Measurements from ENCODE around the gene ICAM4. TPM values are rescaled to one million over a fixed set of nuclear protein-coding genes. Genes with fewer than 3 reads are reported as not detected.

Gene ICAM4
- total and polyA plus RNA-seq, 2 experiments from 2014 or later: 1.1 to 1.3 TPM

DNA sequence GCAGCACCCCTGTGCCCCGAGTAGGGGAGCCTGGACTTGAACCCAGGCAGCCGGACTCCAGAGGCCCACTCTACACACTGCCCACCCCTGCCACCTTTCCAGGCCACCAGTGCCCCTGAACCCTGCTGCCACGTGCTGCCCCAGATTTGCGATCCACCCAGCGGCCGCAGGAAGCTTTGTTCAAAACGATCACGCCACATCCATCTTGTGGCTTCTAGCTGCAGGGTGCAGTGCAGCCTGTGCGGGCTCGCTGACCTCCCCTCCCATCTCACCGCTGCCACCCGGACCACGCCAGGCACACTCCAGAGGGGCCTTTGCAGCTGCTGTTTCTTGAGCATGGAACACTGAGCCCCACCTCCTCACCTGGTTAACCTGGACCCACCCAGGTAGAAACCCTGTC is 42.8 kb downstream of the ICAM4 start:
- Histone ChIP-seq H3K9ac (no peak overlapping the region), H2AFZ (no peak overlapping the region), H4K20me1 (ENCODE audit: insufficient read depth) (no peaks in the 10 kb centered on the region), H3K4me1 (ENCODE audit: insufficient read depth) (peaks cover 8% of the 10 kb centered on the region), H3K9me3 (ENCODE audit: low read depth) (no peaks in the 10 kb centered on the region), H3K9me2 (ENCODE audit: insufficient read depth) (no peaks in the 10 kb centered on the region), H3K4me2 (ENCODE audit: unreplicated experiment) (no peak overlapping the region), H3K79me2 (ENCODE audit: insufficient read depth) (peaks cover 82% of the 10 kb centered on the region), H3K36me3 (ENCODE audit: low read depth) (peaks cover 23% of the 10 kb centered on the region; the same call in 1 of the 2 replicates), H3K4me3 (no peak overlapping the region), H3F3A (ENCODE audit: insufficient read depth) (no peaks in the 10 kb centered on the region), H3K27me3 (replicated peaks; ENCODE audit: insufficient read depth) (no peaks in the 10 kb centered on the region), H3K27ac (no peak overlapping the region)
- TF ChIP-seq EZH2phosphoT487 (IDR thresholded peaks at IDR 0.05; ENCODE audit: insufficient read depth, low read depth) (no peak), EZH2 (IDR thresholded peaks at IDR 0.05; ENCODE audit: insufficient read depth, poor library complexity, severe bottlenecking) (no peak)
- in situ Hi-C loops (cut with MboI): no loop called here
- DNase-seq: no peak
- WGBS, 2 experiments (ENCODE audit: low coverage in 1 of 2, low lambda C conversion rate in 2 of 2, missing lambda C conversion rate in 2 of 2): 96% methylated on average over 11 to 13 of the region's 13 CpGs

- H3K4me1 ChIP-seq (ENCODE audit: insufficient read depth): peaks cover 8% of the 10 kb centered on the region
- no peaks in the 10 kb centered on the region for H3K9me3 ChIP-seq (ENCODE audit: low read depth)
- 0 out of 2 replicates have a peak, but pooled peaks cover 9% of the 10 kb centered on the region for H3K36me3 ChIP-seq (ENCODE audit: low read depth)
- no peaks in the 10 kb centered on the region for H3F3A ChIP-seq (ENCODE audit: insufficient read depth)
- TF ChIP-seq EZH2 (IDR thresholded peaks at IDR 0.05; ENCODE audit: insufficient read depth, poor library complexity, severe bottlenecking) (no peak), EZH2phosphoT487 (IDR thresholded peaks at IDR 0.05; ENCODE audit: insufficient read depth, low read depth) (no peak)
- H3K79me2 ChIP-seq (ENCODE audit: insufficient read depth): peaks cover 58% of the 10 kb centered on the region
- 25 to 28% methylated on average over 18 of the region's 18 CpGs for WGBS, 2 experiments (ENCODE audit: low coverage in 1 of 2, low lambda C conversion rate in 2 of 2, missing lambda C conversion rate in 2 of 2)
- no peaks in the 10 kb centered on the region for H4K20me1 ChIP-seq (ENCODE audit: insufficient read depth)
- H3K27ac ChIP-seq: peak overlapping the region; percentile 92
- H3K27me3 ChIP-seq (replicated peaks; ENCODE audit: insufficient read depth): no peaks in the 10 kb centered on the region
- H3K4me2 ChIP-seq (ENCODE audit: unreplicated experiment): peak overlapping the region; percentile 95
- in situ Hi-C loops (cut with MboI): no loop called here
- H3K4me3 ChIP-seq: peak overlapping the region; percentile 90
- H3K9ac ChIP-seq: peak overlapping the region; percentile 90
- DNase-seq: peak; percentile 17
- peak overlapping the region; percentile 66 for H2AFZ ChIP-seq
- no peaks in the 10 kb centered on the region for H3K9me2 ChIP-seq (ENCODE audit: insufficient read depth)
Measured at GRCh38 chr19:10332158-10332964, 45.6 kb downstream of the ICAM4 start.

GRCh38 chr19:10332965-10333757 is 46.4 kb downstream of the ICAM4 start, which contains the start of gene RAVER1:
TSS of gene RAVER1 (minus strand) at chr19:10333529. CDS start at chr19:10333507, 22 bp downstream.
- no peaks in the 10 kb centered on the region for H3K9me2 ChIP-seq (ENCODE audit: insufficient read depth)
- peak within 1 kb of the TSS; percentile 80 for H2AFZ ChIP-seq
- H3K4me3 ChIP-seq: peak within 1 kb of the TSS; percentile 90
- WGBS, 2 experiments (ENCODE audit: low coverage in 1 of 2, low lambda C conversion rate in 2 of 2, missing lambda C conversion rate in 2 of 2): 0 to 1% methylated on average over 48 to 82 of the region's 82 CpGs
- TF ChIP-seq EZH2 (IDR thresholded peaks at IDR 0.05; ENCODE audit: insufficient read depth, poor library complexity, severe bottlenecking): no peak
- no peak for TF ChIP-seq EZH2phosphoT487 (IDR thresholded peaks at IDR 0.05; ENCODE audit: insufficient read depth, low read depth)
- 0 out of 2 replicates have a peak, but pooled peaks cover 1% of the 10 kb centered on the region for H3K36me3 ChIP-seq (ENCODE audit: low read depth)
- peak; percentile 100 for DNase-seq
- H3K79me2 ChIP-seq (ENCODE audit: insufficient read depth): peaks cover 50% of the 10 kb centered on the region
- H3K4me1 ChIP-seq (ENCODE audit: insufficient read depth): peaks cover 8% of the 10 kb centered on the region
- H3K9ac ChIP-seq: peak within 1 kb of the TSS; percentile 90
- peak within 1 kb of the TSS; percentile 95 for H3K4me2 ChIP-seq (ENCODE audit: unreplicated experiment)
- no peaks in the 10 kb centered on the region for H3F3A ChIP-seq (ENCODE audit: insufficient read depth)
- in situ Hi-C loops (cut with MboI): no loop called here
- peak within 1 kb of the TSS; percentile 92 for H3K27ac ChIP-seq
- no peaks in the 10 kb centered on the region for H3K27me3 ChIP-seq (replicated peaks; ENCODE audit: insufficient read depth)
- H3K9me3 ChIP-seq (ENCODE audit: low read depth): no peaks in the 10 kb centered on the region
- no peaks in the 10 kb centered on the region for H4K20me1 ChIP-seq (ENCODE audit: insufficient read depth)

DNA sequence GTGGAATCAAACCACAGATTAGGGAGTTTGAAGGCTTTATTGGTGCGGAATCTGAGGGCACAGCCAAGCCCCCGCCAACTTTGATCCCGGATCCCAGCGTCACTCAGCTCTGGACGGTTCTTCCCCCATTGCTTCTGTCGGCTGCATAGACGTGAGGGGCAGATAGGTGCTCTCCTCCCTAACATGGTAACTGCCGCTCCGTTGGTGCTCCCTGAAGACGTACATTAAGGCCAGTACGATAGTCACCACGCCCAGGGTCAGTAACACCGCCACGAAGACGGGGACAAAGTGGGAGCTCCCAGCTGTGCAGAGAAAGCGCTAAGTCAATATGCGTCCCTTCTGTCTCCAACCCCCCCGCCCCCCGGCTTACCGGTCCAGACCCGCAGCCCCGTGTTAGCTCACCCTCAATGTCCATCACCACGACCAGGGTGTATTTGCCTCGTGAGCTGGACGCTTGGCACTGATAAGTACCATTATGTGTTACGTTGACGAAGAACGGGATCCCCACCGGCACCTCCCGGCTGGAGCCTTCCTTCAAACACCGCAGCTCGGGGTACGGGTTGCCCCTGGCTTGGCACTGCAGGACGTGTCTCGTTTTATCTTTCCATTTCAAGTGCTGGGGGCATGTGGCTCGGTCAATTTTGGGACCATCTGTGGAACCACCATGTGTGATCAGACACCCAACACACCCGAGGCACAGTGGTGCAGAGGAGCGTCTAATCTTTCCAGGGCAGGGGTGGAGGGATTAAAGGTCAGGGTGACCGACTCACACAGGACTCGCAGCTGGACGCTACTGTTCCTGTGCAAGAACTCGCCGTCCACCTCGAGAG is 47.2 kb downstream of the ICAM4 start:
- no peak for TF ChIP-seq EZH2 (IDR thresholded peaks at IDR 0.05; ENCODE audit: insufficient read depth, poor library complexity, severe bottlenecking)
- no peak for TF ChIP-seq EZH2phosphoT487 (IDR thresholded peaks at IDR 0.05; ENCODE audit: insufficient read depth, low read depth)
- WGBS, 2 experiments (ENCODE audit: low coverage in 1 of 2, low lambda C conversion rate in 2 of 2, missing lambda C conversion rate in 2 of 2): 3% methylated on average over 43 to 44 of the region's 44 CpGs
- Histone ChIP-seq H3K36me3 (ENCODE audit: low read depth) (no peaks in the 10 kb centered on the region), H3K9me3 (ENCODE audit: low read depth) (no peaks in the 10 kb centered on the region), H3K4me2 (ENCODE audit: unreplicated experiment) (peak overlapping the region; percentile 84), H2AFZ (peak overlapping the region; percentile 80), H4K20me1 (ENCODE audit: insufficient read depth) (no peaks in the 10 kb centered on the region), H3K9ac (peak overlapping the region; percentile 90), H3K79me2 (ENCODE audit: insufficient read depth) (peaks cover 41% of the 10 kb centered on the region), H3F3A (ENCODE audit: insufficient read depth) (no peaks in the 10 kb centered on the region), H3K4me3 (peak overlapping the region; percentile 90), H3K4me1 (ENCODE audit: insufficient read depth) (peaks cover 8% of the 10 kb centered on the region), H3K27me3 (replicated peaks; ENCODE audit: insufficient read depth) (no peaks in the 10 kb centered on the region), H3K27ac (peak overlapping the region; percentile 92), H3K9me2 (ENCODE audit: insufficient read depth) (no peaks in the 10 kb centered on the region)
- in situ Hi-C loops (cut with MboI): no loop called here
- peak; percentile 48 for DNase-seq
